Gastrocnemius medialis (tissue), 4 donors: ENCODE measurements around the gene CYP4F22.

Experiments
- POLR2A ChIP-seq, 2 donors: fragments of 450-650 bp; IDR thresholded peaks; one replicate each; pipeline ENCODE4 v1.6.1; 2017; ENCODE audit warnings: antibody characterized with exemption in 2 of 2, mild to moderate bottlenecking in 2 of 2, moderate library complexity in 2 of 2
- TF ChIP-seq, protein P1 (sequence below), 5 experiments: fragments of 450-650 bp in 3 of 5; fragments of 200-600 bp in 2 of 5; sonication (generic) in 2 of 5; IDR thresholded peaks in 4 of 5; conservative IDR thresholded peaks in 1 of 5; 1 replicate in 4 of 5; 2 replicates in 1 of 5; pipeline ENCODE4 v1.5.1; 2016 to 2019; ENCODE audit warnings: antibody characterized with exemption in 5 of 5, mild to moderate bottlenecking in 3 of 5, moderate library complexity in 3 of 5

GRCh38 chr19:15463861-15464371 is 44.4 kb upstream of the CYP4F22 start:
- TF ChIP-seq, protein P1, sequence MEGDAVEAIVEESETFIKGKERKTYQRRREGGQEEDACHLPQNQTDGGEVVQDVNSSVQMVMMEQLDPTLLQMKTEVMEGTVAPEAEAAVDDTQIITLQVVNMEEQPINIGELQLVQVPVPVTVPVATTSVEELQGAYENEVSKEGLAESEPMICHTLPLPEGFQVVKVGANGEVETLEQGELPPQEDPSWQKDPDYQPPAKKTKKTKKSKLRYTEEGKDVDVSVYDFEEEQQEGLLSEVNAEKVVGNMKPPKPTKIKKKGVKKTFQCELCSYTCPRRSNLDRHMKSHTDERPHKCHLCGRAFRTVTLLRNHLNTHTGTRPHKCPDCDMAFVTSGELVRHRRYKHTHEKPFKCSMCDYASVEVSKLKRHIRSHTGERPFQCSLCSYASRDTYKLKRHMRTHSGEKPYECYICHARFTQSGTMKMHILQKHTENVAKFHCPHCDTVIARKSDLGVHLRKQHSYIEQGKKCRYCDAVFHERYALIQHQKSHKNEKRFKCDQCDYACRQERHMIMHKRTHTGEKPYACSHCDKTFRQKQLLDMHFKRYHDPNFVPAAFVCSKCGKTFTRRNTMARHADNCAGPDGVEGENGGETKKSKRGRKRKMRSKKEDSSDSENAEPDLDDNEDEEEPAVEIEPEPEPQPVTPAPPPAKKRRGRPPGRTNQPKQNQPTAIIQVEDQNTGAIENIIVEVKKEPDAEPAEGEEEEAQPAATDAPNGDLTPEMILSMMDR (IDR thresholded peaks at IDR 0.05 in 4 of 5, conservative IDR thresholded peaks at IDR 0.05 in 1 of 5) = no peak
- TF ChIP-seq POLR2A (IDR thresholded peaks at IDR 0.05) = no peak
